ENCODE data around the gene GRAMD1B.

GRCh38 chr11:123425367-123425766, 4.7 kb upstream of the GRAMD1B start:
- TF ChIP-seq JUND (IDR thresholded peaks at IDR 0.05), result no peak
- no peak for TF ChIP-seq CTCF (IDR thresholded peaks at IDR 0.05 in 2 of 3, conservative IDR thresholded peaks at IDR 0.05 in 1 of 3; ENCODE audit: borderline replicate concordance in 1 of 3, insufficient read depth in 1 of 3, low read depth in 2 of 3, low read length in 2 of 3)
- TF ChIP-seq POLR2AphosphoS5 (IDR thresholded peaks at IDR 0.05; ENCODE audit: low read depth, low read length), result no peak
- TF ChIP-seq YY1 (IDR thresholded peaks at IDR 0.05; ENCODE audit: extremely low read depth, insufficient replicate concordance, low read depth, low read length), result no peak
- TF ChIP-seq POLR2A (IDR thresholded peaks at IDR 0.05; ENCODE audit: borderline replicate concordance, extremely low read depth, insufficient read depth, insufficient read length), result no peak
- no peak for TF ChIP-seq CBX3 (IDR thresholded peaks at IDR 0.05; ENCODE audit: low read depth)
- TF ChIP-seq ELF1 (IDR thresholded peaks at IDR 0.05; ENCODE audit: borderline replicate concordance, low read depth), result no peak
- no peak for TF ChIP-seq ZNF274 (IDR thresholded peaks at IDR 0.05; ENCODE audit: low read depth, low read length)
- TF ChIP-seq EZH2phosphoT487 (IDR thresholded peaks at IDR 0.05; ENCODE audit: borderline replicate concordance), result no peak
- TF ChIP-seq, protein P1, sequence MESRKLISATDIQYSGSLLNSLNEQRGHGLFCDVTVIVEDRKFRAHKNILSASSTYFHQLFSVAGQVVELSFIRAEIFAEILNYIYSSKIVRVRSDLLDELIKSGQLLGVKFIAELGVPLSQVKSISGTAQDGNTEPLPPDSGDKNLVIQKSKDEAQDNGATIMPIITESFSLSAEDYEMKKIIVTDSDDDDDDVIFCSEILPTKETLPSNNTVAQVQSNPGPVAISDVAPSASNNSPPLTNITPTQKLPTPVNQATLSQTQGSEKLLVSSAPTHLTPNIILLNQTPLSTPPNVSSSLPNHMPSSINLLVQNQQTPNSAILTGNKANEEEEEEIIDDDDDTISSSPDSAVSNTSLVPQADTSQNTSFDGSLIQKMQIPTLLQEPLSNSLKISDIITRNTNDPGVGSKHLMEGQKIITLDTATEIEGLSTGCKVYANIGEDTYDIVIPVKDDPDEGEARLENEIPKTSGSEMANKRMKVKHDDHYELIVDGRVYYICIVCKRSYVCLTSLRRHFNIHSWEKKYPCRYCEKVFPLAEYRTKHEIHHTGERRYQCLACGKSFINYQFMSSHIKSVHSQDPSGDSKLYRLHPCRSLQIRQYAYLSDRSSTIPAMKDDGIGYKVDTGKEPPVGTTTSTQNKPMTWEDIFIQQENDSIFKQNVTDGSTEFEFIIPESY (IDR thresholded peaks at IDR 0.05; ENCODE audit: extremely low read depth, insufficient replicate concordance, low read length), result no peak
- TF ChIP-seq EZH2 (IDR thresholded peaks at IDR 0.05), result no peak
- no peak for TF ChIP-seq SP1 (IDR thresholded peaks at IDR 0.05; ENCODE audit: low read depth)
